ENCODE results near the gene KCNG2.

DNA sequence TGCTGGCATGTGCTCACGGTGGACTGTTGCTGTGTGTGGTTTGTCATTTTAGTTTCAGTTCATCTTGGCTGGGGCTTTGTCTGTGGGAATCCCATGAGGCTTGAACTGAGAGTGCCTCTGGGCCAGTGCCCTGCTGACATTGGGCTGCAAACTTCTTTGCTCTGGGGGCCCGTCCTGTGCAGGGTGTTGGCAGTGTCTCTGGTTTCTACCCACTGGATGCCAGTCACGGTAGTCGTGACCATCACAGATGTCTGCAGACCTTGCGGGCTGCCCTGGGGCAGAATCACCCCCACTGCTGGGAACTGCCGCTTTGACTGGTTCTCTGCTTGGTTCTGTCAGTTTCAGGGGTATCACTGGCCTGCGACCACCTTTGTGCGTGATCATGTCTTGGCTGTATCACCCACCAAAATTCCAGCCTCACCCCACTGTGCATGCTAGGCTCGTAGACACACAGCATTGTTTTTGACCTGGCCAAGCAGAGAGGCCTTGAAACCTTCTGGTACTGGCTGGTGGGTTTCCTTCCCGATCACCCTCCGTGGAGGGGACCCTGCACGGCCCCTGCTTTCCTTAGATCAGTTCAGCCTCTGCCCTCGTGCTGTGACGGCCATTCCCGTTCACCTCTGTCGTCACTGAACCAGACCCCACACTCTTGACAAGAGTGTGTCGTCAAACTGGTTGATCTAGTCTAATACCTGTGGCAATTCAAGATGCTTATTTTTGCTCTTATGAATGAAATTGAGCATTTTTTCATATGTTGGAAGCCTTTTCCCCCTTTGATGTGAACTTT is 57.6 kb downstream of the KCNG2 start:
- TF ChIP-seq POLR2AphosphoS5 (IDR thresholded peaks at IDR 0.05; ENCODE audit: low read depth, low read length) (no peak), CTCF (IDR thresholded peaks at IDR 0.05) (no peak), EP300 (IDR thresholded peaks at IDR 0.05; ENCODE audit: borderline replicate concordance in 1 of 2, low read depth in 1 of 2, low read length in 1 of 2) (no peak), FOXM1 (IDR thresholded peaks at IDR 0.05; ENCODE audit: low read depth) (no peak), FOXJ3 (CRISPR knock-in tag; IDR thresholded peaks at IDR 0.05) (no peak)

All from SK-N-SH (cell line).